LoVo (cell line): ENCODE measurements around the gene ABHD14A.

Experiments used
- DNase-seq: peaks from one replicate; pipeline ENCODE4 v3.0.0-alpha.2; 2016; ENCODE audit warnings: low spot score

ABHD14A gene

DNA sequence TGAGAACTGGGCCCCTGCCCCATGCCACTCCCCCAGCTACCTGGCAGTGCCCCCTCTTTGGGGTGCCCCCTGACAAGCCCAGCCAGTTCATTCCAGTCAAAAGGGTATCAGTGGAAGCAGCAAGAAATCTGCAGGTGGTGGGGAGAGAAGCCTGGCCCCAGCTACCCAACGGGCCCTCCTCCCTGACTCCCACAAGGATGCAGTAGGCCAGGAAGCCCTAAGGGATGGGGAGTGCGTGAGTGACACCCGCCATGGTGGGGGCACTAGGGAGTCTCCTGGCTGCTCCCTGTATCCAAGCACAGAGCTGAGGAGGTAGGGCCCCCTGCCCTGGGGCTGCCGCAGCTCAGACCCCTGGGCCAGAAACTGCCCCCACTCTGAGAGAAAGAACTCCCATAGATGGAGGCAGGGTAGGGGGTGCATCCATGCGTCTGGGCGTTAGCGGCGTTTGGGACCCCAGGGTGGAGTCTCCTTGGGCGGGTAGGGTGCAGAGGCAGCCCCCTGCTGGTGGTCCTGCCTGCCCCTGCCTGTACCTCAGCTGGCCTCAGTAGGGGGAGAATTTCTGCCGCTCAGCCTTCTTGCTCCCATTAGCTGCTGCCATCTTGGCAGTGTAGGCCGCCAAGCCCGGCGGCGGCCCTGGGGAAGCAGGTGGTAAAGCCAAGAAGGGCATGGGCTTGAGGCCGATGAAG lies 17.2 kb upstream of the ABHD14A start:
- no peak for DNase-seq

DNA sequence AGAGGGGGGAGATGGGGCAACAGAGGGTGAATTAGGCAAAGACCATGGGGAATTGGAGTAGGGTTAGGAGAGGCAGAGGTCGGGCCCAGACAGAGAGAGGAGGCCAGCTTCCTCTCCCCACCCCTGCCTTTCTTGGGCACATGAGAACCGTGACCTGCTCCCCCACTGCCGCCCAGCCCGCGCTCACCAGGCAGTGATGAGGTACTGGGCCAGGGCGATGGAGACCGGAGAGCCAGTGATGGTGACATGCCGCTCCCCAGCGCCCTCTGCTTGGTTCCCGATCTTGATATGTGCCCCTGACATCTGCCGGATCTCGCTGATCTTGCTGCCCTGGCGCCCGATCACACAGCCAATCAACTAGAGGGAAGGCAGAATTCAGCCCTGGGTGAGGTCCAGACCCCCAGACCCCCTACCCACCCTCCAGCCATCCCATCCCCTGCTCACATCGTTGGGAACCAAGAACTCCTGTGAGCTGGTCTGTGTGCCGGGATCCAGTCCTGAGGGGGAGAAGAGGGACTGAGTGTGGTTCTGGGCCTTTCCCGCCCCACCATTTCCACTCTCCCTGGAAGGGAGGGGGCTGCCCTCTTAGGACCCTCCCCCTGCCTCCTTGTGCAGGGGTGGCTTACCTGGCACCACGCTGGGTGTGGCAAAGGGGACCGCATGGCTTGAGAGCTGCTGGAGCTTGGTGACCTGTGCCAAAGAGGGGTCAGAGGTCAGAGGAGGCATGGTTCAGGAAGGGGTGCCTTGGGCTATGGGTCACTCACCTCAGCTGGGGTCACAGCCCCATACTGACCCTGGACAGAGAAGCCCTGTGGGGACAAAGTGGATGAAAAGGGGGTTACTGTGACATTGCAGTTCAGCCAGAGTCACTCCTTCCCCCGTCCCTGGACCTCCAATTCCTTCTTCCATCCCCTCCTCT lies 16.0 kb upstream of the ABHD14A start:
- no peak for DNase-seq

GRCh38 chr3:51959651-51960050 lies 15.2 kb upstream of the ABHD14A start:
- no peak for DNase-seq

DNA sequence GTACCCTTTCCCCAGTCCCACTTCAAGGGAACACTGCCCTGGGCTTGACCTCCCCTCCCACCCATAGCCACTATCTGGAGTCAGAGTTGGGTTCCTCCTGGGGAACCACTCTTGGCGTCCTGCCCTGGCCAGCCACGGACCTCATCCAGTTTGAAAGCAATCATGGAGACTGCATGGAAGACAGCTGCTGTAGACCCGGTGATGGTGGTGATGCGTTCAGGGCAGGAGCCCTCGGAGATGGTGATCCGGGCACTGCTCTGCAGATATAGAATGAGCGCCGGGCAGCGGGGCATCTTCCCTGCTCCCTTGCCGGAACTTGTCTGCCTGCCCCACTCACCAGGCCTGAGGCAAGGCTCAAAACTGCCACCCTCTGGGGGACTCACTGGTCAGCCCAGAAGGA lies 14.5 kb upstream of the ABHD14A start:
- no peak for DNase-seq

- no peak for DNase-seq
These were observed 13.9 kb upstream of the ABHD14A start for GRCh38 chr3:51961011-51961410.

DNA sequence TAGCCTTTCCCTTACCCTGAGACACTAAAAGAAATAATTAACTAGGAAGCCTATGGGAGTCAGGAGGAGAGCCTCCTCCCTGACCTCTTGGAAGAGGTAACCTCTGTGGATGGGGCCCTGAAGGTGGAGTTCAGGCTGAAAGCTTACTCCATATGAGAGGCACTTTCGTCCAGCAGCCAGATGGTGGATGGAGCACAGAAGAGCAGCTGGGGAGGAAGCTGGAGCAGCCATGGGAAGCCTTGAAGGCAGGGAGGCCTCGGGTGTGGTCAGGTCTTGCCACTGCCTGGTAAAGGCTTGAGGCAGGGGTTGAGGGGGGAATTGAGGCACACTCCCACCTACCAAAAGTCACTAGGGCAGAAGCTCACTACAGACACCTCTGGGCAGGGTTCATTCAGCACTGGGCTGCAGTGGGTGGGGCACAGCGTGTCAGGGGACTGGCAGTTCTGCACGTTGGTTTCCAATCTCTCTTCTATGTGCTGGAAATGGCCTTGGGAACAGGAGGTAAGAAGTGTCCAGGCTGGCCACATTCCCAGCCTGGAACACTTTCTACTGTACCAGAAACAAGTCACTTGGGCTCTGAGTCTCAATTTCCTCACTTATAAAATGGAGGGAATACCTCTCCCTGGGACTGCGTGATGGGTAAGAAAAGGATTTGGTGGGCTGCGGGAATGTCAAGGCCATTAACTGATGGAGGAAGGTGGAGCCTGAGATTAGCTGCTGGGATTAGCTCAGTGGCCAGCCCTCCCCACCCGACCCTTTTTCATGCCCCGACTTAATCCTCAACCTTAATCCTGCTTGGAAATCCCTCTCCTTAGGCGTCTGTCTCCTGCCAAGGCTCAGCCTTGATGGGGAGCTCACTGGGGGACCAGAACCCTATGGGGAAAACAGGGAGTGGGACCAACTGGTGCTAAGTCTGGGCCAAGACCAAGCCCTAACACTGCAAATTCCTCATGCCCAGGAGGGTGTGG lies 13.0 kb upstream of the ABHD14A start:
- DNase-seq, result no peak

DNA sequence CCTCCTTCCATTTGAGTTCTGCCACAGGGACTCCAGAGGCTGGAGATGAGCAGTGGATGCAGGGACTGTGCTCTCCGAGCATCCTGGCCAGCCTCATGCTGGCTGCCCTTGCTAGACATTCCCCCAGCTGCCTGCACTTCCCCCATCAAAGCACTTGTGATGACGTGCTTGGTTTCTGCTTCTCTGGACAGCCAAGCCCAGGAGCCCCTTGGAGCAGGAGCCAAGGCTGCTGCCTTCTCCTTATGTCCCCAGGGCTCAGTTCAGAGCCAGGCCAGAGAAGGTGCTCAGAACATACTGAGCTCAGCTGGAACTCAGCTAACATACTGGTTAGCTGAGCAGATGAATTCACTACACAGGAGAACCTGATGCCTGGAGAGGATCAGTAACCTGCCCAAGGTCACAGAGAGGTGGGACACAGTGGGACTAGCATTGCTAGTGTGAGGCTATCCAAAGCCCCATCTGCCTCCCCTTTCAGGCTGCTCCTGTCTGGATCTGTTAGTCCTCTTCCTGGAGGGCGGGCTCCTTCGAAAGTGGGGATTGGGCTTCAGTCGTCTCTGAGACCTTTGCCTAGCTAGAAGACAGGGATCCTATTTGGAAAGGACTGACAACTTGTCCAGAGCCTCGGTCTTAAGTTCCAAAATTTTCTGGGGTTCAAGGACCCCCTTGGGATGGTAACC lies 11.9 kb upstream of the ABHD14A start:
- no peak for DNase-seq

- no peak for DNase-seq
These were observed 10.9 kb upstream of the ABHD14A start for GRCh38 chr3:51963951-51964451.

DNA sequence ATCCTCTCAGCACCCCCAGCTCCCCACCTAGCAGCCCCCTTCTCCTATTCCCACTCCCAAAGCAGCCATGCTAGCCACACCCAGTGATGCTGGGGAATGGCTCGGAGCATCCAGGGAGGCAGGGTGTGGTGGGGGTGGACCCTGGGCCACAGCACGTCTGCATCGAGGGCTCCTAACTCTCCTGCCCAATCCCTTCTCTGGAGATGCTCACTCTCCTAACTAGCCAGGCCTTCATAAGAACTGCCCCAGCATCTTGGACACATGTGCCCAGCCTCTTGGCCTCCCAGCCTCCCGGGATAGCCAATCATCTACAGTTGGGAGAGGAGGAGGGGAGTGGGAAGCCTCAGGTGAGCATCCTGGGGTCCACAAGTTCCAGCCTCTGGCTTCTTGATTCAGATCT lies 10.3 kb upstream of the ABHD14A start:
- no peak for DNase-seq

DNA sequence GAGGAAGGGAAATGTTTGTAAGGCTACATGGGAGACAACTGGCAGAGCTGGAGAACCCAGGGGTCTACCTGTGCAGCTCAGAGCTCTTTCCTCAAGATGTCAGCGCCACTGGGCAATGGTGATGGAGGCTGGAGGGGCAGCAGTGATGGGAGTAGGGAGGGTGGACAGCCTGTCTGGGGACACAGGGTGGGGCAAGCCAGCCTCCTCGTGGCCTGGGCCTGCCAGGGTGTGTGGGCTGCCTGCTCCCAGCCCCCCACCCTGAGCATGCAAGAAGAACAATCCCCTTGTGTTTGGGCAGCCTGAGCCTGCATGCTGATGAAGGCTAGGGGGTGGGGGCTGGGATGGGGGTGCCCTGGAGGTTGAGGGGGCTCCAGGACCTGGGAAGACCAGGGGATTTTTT lies 8.8 kb upstream of the ABHD14A start:
- no peak for DNase-seq

DNA sequence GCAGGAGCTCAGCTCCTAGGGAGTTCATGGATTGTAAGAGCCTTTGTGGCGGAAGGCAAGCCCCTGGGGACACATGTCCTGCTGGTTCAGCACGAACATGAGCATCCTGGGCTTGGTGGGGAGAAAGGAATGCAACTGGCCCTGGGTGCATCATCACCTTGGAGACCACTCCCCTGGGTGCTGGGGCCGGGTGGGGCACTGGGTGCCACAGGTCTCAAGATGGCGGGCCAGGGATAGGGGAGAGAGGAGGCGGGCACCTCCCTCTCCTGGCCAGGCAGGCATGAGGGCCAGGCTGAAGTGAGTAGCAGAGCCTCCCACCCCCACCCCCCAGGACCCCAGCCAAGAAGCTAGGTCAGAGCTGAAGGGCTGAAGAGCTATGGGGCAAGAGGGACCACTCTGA lies 8.4 kb upstream of the ABHD14A start:
- no peak for DNase-seq

- DNase-seq, result no peak
These were observed 7.9 kb upstream of the ABHD14A start for GRCh38 chr3:51966922-51967383.

DNA sequence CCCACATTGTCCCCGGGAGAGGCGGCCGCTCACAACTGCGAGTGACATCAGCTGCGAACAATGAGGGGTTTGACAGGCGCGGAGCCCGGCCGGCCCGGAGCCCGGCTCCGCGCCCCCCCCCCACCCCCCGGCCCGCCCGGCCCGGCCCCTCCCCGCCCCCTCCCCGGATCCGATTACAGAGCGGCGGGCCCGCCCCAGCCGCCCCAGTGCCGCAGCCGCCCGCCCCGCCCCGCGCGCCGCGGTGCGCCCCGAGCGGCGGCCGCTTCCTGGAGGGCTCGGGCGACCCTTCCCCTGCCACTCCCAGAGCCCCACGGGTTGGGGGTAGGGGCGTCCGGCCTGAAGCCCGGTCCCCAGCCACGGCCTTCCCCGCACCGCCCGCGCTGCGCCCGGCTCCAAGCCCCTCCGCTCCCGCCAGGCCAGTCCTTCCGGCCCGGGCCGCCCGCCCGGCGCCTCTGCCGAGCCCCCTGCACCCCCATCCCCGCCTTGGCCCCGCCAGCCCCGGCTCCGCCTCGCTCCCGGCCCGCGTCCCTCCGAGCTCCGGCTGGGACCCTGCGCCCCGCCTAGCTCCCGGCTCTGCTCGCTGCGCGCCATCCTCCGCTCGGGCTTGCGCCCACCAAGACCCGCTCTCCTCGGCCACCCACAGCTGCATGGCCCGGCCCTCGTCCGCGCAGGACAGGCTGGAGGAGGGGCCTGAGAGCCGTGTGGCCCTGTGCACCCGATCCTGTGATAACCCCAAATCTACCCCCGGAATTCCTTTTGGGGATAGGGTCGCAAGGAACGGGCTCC lies 7.3 kb upstream of the ABHD14A start, which contains the start of gene PCBP4:
Gene PCBP4, minus strand, starts transcription at position 71 of the 786 bp plus-strand sequence. CDS start 6,214 bp downstream, outside the sequence.
- DNase-seq, result peak; percentile 63

DNA sequence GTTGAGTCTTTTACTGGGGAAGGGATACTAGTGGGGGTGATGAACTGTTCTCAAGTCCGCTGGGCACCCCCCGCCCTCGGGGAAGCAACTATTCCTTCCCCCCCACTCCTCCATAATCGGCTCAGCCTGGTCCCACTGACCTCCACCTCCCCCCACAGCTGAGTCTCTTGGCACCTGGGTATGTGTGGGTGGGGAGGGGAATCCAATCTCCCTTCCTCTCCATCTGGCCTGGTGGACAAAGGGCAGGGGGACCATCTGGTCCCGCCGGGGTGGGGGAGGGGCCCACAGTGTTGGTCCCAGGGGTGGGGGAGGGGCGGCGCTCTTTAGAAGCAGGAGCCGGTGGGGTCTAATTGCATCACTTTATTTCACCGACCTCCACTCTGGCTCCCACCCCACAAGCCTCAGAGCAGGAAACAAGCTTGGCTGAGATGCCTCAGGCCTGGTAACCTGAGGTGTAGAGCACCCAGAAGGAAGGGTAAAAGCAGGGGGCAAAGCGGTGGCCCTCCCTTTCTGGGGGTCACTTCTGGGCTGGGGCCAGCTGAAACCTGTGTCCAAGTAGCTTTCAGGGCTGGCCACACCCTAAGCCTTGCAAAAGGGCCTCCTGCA lies 6.6 kb upstream of the ABHD14A start:
- no peak for DNase-seq

DNA sequence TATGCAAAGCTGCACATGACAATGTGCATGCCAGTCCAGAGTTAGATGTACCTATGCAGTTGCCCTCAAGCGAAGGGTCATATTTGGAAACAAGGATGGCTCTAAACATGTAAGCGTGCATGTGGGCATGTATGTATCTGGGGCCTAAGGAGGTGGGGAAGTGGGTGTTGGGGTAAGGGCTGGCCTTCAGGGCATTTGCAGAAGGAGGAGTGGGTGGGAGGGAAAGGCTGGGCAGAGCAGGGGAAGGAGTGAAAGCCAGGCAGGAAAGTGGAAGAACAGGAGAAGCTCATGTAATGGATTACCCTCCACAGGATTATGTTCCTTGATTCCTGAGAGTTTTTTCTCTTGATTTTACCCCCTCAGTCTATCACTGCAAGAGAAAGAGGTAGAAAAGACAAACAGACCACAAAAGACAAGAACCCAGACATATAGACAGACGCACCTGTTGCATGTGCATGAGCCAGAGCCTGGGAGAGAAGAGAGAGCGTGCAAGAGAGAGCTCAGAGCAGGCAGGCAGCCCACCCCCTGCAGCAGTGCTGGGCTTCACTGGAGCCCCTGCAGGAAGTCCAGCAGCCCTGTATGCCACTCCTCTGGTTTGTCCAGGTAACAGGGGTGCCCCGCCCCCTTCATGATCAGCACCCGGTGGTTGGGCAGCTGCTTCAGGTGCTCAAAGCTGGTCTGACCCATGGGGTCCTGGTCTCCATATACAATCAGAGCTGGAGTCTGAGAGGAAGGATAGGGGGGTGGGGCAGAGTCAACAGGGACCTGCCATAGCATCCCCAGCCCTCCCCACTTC lies 5.8 kb upstream of the ABHD14A start:
- no peak for DNase-seq

- DNase-seq, result no peak
These were observed 5.0 kb upstream of the ABHD14A start for GRCh38 chr3:51969841-51970240.

- DNase-seq, result no peak
These were observed 4.1 kb upstream of the ABHD14A start for GRCh38 chr3:51970606-51971300.

- DNase-seq, result no peak
These were observed 3.5 kb upstream of the ABHD14A start for GRCh38 chr3:51971350-51971749.
